Activated B cell treated with CpG ODN at 0.5 μM for 24 hours (primary cell): ENCODE results near the gene CACNB4. TPM values are rescaled to one million over a fixed set of nuclear protein-coding genes. Genes with fewer than 3 reads are reported as not detected.

Source experiments
- ATAC-seq: fragments of 200-7000 bp; cut with Tn5 transposase; one replicate; pipeline ENCODE4 v1.10.0; 2021; ENCODE audit warnings: low read depth, mild to moderate bottlenecking, moderate library complexity
- CTCF ChIA-PET: fragments of 350-600 bp; sonication (Branson Sonifier 250); formaldehyde crosslinking; loops from one replicate; lab custom pipeline; 2021; ENCODE audit warnings: antibody characterized with exemption; lab: Charles Lee
- POLR2A ChIA-PET: fragments of 350-600 bp; sonication (Branson Sonifier 250); formaldehyde crosslinking; loops from one replicate; lab custom pipeline; 2021; ENCODE audit warnings: antibody characterized with exemption; lab: Charles Lee
- DNase-seq: peaks from one replicate; pipeline ENCODE4 v3.0.0; 2022
- H3K27ac Mint-ChIP-seq: one replicate; pipeline ENCODE4 v1.8.0; 2020; ENCODE audit warnings: mixed read lengths
- H3K27me3 Mint-ChIP-seq: one replicate; pipeline ENCODE4 v1.8.0; 2021; ENCODE audit warnings: mixed read lengths
- H3K36me3 Mint-ChIP-seq: one replicate; pipeline ENCODE4 v1.8.0; 2021; ENCODE audit warnings: low read depth, mixed read lengths
- H3K4me1 Mint-ChIP-seq: one replicate; pipeline ENCODE4 v1.8.0; 2021; ENCODE audit warnings: mixed read lengths
- H3K4me3 Mint-ChIP-seq: one replicate; pipeline ENCODE4 v1.8.0; 2020; ENCODE audit warnings: mild to moderate bottlenecking, mixed read lengths
- H3K9me3 Mint-ChIP-seq: one replicate; pipeline ENCODE4 v1.8.0; 2020; ENCODE audit warnings: mixed read lengths
- intact Hi-C: fragments of 100-400 bp; cut with micrococcal nuclease; formaldehyde crosslinking; loops from one replicate; pipeline ENCODE4 v1.15.1; 2024
- total RNA-seq: library from RNA; stranded (reverse); gene quantifications from 2 replicates; pipeline ENCODE4 v1.2.3, GENCODE V29; 2022
- TF ChIP-seq, protein P1 (sequence below): fragments of 200-600 bp; IDR thresholded peaks from one replicate; pipeline ENCODE4 v1.8.0; 2022; ENCODE audit warnings: antibody characterized with exemption, mild to moderate bottlenecking

The CACNB4 gene
- total RNA-seq, 1 donor from 2014 or later, result 0.86 TPM

DNA sequence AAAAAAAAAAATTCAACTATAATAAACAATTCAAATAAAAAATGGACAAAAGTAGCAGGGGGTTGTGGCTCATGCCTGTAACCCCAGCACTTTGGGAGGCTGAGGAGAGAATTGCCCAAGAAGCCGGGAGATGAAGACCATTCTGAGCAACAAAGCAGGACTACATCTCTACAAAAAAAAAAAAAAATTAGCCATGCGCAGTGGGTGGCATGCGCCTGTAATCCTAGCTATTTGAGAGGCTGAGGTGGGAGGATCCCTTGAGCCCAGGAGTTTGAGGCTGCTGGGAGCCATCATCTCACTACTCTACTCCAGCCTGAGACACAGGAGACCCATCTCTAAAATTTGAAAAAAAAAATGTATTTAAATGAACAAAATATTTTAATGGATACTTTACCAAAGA lies 4.4 kb upstream of the CACNB4 start:
- Mint-ChIP-seq H3K4me1 (peaks cover 8% of the 10 kb centered on the region), H3K9me3 (no peaks in the 10 kb centered on the region), H3K36me3 (no peaks in the 10 kb centered on the region), H3K4me3 (no peak overlapping the region), H3K27me3 (peaks cover 23% of the 10 kb centered on the region), H3K27ac (no peak overlapping the region)
- intact Hi-C loops, result no loop called here
- ATAC-seq (no peak), DNase-seq (no peak)
- TF ChIP-seq, protein P1, sequence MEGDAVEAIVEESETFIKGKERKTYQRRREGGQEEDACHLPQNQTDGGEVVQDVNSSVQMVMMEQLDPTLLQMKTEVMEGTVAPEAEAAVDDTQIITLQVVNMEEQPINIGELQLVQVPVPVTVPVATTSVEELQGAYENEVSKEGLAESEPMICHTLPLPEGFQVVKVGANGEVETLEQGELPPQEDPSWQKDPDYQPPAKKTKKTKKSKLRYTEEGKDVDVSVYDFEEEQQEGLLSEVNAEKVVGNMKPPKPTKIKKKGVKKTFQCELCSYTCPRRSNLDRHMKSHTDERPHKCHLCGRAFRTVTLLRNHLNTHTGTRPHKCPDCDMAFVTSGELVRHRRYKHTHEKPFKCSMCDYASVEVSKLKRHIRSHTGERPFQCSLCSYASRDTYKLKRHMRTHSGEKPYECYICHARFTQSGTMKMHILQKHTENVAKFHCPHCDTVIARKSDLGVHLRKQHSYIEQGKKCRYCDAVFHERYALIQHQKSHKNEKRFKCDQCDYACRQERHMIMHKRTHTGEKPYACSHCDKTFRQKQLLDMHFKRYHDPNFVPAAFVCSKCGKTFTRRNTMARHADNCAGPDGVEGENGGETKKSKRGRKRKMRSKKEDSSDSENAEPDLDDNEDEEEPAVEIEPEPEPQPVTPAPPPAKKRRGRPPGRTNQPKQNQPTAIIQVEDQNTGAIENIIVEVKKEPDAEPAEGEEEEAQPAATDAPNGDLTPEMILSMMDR, result no peak
- ChIA-PET CTCF (interaction anchor here (1.1 kb wide), 1 partner anchor 64 kb away, joined by 3 read pairs; no protein-coding TSS in a partner anchor), POLR2A (interaction anchor here (0.7 kb wide), 1 partner anchor 344 kb away, joined by 3 read pairs; no protein-coding TSS in a partner anchor)

DNA sequence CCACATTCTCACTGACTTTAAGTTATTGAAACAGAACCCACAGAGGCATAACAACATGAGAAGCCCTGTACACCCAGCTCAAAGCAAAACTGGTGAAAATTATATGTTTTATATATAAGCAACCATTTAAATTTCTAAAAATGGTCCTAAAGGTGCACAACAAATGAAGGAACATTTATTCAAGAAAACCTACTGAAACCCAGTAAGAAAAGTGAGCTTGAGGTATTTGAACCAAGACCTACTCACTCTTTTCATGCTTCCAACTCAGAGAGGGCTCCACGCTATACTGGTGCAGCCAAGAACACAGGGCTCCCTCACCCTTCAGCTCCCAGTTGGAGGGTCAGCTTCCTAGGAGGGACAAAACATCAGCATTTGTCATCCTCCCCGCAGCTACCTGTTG lies 2.1 kb upstream of the CACNB4 start:
- Mint-ChIP-seq H3K27ac (no peak overlapping the region), H3K9me3 (no peaks in the 10 kb centered on the region), H3K27me3 (peaks cover 35% of the 10 kb centered on the region), H3K4me1 (peaks cover 18% of the 10 kb centered on the region), H3K36me3 (no peaks in the 10 kb centered on the region), H3K4me3 (no peak overlapping the region)
- ATAC-seq, result no peak
- TF ChIP-seq, protein P1, result no peak
- intact Hi-C loops, result no loop called here
- ChIA-PET POLR2A (no interaction called here), CTCF (no interaction called here)
- DNase-seq, result no peak

DNA sequence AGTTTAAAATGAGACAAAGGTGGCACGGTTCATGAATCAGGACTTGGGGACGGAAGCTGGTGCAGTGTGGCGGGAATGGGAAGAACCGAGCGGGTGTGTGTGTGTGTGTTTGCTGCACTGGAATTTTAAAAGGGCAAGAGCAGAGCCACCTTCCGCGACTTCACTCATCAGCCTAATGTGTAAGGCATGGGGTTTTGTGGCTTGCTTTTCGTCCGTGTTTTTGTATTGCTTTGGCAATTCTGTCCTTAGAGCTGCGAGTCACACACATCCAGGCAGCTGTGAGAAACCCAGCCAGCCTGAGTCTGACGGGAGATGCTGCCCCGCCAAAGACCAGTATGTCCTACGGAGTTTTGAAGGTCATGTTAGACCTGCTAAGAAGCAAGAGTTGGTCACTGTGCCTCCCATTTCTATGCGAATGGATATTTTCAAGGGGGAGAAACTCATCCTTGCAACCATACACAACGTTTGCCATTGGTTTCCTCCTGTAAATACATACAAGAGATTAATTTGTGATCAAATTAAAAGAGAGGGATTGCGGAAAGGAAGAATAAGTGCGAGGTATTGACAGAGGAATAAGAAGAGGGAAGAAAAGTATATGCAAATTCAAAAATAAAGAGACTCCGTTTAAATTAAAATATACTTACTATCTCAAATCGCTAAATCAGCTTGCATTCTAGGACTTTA lies 665 bp upstream of the CACNB4 start:
- peak; percentile 20 for ATAC-seq
- intact Hi-C loops, result loop anchor here (2.0 kb wide), 1 partner anchor 75 kb away; the partner anchor contains the start of gene STAM2
- CTCF ChIA-PET, result no interaction called here

DNA sequence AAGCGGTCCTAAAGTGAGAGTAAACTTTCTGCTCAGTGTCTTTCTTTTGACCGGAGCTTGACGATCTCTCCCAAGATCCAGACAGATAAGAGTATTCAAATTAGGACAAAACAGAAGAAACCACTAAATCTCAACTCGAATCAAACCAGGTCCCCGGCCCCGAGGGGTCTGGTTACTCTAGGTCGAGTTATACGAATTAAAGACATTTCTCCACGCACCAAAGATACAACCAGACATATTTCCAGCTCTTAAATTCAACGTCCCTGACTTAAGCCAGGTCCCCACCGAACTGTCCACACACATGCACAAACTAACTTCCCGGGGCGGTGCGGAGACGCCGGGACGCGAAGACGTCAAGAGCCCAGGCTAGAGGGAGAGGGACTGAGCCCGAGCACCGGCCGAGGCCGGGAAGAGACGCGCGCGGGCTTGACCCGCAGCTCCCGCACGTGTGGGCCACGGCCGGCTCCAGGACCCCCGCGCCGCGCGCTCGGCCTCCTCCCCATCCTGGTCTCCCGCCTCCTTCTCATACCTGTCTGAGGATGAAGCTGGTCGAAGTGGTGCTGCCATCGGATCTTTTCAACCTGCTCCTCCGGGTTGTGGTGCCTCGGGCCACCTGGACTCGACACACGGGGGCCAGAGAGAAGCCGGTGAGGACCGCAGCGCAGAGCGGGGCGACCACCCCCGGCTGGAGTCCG lies 896 bp downstream of the CACNB4 start:
- CTCF ChIA-PET, result no interaction called here
- H3K4me1 Mint-ChIP-seq, result peaks cover 18% of the 10 kb centered on the region
- peak; percentile 22 for ATAC-seq
- peak overlapping the region; percentile 82 for H3K4me3 Mint-ChIP-seq
- intact Hi-C loops, result loop anchor here (2.0 kb wide), 1 partner anchor 77 kb away; the partner anchor contains the start of gene STAM2
- TF ChIP-seq, protein P1, result no peak
- H3K9me3 Mint-ChIP-seq, result no peaks in the 10 kb centered on the region
- peak; percentile 20 for DNase-seq
- H3K27me3 Mint-ChIP-seq, result peaks cover 37% of the 10 kb centered on the region
- POLR2A ChIA-PET, result interaction anchor here (1.0 kb wide), 1 partner anchor 809 kb away, joined by 4 read pairs; the partner anchor contains the start of gene NMI
- H3K27ac Mint-ChIP-seq, result no peak overlapping the region
- H3K36me3 Mint-ChIP-seq, result no peaks in the 10 kb centered on the region

More for the DNA sequence above, 665 bp upstream of the CACNB4 start:
- H3K4me1 Mint-ChIP-seq, result peaks cover 18% of the 10 kb centered on the region
- peak overlapping the region; percentile 82 for H3K4me3 Mint-ChIP-seq
- H3K9me3 Mint-ChIP-seq, result no peaks in the 10 kb centered on the region
- no peak overlapping the region for H3K27ac Mint-ChIP-seq
- TF ChIP-seq, protein P1, result no peak
- DNase-seq, result no peak
- no peaks in the 10 kb centered on the region for H3K36me3 Mint-ChIP-seq
- POLR2A ChIA-PET, result interaction anchor here (0.7 kb wide), 1 partner anchor 8 kb away, joined by 3 read pairs; no protein-coding TSS in a partner anchor
- H3K27me3 Mint-ChIP-seq, result peaks cover 39% of the 10 kb centered on the region

DNA sequence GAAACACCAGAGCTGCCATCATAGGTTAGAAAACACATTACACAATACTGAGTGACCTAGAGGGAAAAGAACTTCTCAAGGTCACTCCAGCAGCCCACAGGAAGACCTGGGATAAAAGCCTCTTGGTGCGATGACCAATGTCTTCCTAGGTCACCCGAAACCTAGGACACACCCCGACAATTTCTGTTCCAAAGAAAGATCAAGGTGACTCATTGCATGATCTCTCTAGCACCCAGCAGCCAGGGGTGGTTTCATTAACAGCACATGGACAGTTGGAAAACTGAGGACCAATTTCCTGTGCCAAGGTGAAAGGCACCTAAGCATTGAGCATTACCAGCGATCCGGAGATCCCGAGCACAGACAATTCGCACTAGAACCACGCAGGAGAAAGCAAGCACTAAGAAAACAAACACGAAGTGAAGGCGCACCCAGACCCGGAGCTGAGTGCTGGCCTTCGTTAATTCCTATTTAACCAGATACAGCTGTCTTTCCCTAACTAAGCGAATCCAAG lies 1.5 kb downstream of the CACNB4 start:
- Mint-ChIP-seq H3K9me3 (no peaks in the 10 kb centered on the region), H3K36me3 (no peaks in the 10 kb centered on the region), H3K27me3 (peaks cover 34% of the 10 kb centered on the region), H3K4me3 (peak overlapping the region; percentile 82), H3K4me1 (peaks cover 18% of the 10 kb centered on the region), H3K27ac (no peak overlapping the region)
- ChIA-PET CTCF (no interaction called here), POLR2A (interaction anchor here (1.0 kb wide), 1 partner anchor 808 kb away, joined by 4 read pairs; the partner anchor contains the start of gene NMI)
- TF ChIP-seq, protein P1, result no peak
- ATAC-seq, result no peak
- intact Hi-C loops, result no loop called here
- DNase-seq, result no peak
